ENCODE data around the gene AP2M1. TPM values are rescaled to one million over a fixed set of nuclear protein-coding genes. Genes with fewer than 3 reads are reported as not detected.

Gene AP2M1
- total and polyA plus RNA-seq, 10 of the 15 experiments (the other 5 are each of a cell fraction or from before 2014, with no cell fraction given): 65.6 to 356 (median 161) TPM

DNA sequence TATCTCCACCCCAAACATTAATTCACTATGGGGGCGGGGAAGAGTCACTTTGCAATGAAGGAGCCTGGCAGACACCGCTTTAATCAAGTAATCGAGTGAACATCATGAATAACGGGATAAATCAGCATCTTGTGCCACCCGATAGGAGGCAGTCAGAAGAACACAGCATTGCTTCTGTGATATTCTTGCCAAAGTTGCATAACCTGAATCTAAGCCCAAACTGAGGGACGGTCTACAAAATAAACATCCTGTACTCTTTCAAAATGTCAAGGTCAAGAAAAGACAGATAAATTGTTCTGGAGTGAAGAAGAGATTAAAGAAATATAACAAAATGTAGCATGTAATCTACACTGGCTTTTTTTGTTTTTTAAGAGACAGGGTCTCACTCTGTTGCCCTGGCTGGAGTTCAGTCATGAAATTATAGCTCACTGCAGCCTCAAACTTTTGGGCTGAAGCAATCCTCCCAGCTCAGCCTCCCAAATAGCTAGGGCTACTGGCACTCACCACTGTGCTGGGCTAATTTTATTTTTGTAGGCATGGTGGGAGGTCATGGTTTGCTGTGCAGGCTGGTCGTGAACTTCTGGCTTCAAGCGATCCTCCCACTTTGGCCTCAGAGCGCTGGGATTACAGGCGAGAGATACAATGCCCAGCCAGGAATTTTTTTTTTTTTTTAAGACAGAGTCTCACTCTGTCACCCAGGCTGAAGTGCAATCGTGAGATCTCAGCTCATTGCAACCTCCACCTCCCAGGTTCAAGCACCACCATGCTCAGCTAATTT, 34.7 kb downstream of the AP2M1 start (continued):
- TF ChIP-seq, protein P1, sequence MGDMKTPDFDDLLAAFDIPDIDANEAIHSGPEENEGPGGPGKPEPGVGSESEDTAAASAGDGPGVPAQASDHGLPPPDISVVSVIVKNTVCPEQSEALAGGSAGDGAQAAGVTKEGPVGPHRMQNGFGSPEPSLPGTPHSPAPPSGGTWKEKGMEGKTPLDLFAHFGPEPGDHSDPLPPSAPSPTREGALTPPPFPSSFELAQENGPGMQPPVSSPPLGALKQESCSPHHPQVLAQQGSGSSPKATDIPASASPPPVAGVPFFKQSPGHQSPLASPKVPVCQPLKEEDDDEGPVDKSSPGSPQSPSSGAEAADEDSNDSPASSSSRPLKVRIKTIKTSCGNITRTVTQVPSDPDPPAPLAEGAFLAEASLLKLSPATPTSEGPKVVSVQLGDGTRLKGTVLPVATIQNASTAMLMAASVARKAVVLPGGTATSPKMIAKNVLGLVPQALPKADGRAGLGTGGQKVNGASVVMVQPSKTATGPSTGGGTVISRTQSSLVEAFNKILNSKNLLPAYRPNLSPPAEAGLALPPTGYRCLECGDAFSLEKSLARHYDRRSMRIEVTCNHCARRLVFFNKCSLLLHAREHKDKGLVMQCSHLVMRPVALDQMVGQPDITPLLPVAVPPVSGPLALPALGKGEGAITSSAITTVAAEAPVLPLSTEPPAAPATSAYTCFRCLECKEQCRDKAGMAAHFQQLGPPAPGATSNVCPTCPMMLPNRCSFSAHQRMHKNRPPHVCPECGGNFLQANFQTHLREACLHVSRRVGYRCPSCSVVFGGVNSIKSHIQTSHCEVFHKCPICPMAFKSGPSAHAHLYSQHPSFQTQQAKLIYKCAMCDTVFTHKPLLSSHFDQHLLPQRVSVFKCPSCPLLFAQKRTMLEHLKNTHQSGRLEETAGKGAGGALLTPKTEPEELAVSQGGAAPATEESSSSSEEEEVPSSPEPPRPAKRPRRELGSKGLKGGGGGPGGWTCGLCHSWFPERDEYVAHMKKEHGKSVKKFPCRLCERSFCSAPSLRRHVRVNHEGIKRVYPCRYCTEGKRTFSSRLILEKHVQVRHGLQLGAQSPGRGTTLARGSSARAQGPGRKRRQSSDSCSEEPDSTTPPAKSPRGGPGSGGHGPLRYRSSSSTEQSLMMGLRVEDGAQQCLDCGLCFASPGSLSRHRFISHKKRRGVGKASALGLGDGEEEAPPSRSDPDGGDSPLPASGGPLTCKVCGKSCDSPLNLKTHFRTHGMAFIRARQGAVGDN (IDR thresholded peaks at IDR 0.05): no peak
- TF ChIP-seq CREB1 (IDR thresholded peaks at IDR 0.05; ENCODE audit: low read depth) (no peak), MEF2A (IDR thresholded peaks at IDR 0.05; ENCODE audit: insufficient read depth, low read depth, low read length) (no peak), SRF (IDR thresholded peaks at IDR 0.05; ENCODE audit: low read depth in 2 of 2, low read length in 2 of 2) (no peak), SREBF1 (IDR thresholded peaks at IDR 0.05; ENCODE audit: low read length) (no peak), ZNF207 (IDR thresholded peaks at IDR 0.05; ENCODE audit: borderline replicate concordance) (no peak)
- TF ChIP-seq, protein P2, sequence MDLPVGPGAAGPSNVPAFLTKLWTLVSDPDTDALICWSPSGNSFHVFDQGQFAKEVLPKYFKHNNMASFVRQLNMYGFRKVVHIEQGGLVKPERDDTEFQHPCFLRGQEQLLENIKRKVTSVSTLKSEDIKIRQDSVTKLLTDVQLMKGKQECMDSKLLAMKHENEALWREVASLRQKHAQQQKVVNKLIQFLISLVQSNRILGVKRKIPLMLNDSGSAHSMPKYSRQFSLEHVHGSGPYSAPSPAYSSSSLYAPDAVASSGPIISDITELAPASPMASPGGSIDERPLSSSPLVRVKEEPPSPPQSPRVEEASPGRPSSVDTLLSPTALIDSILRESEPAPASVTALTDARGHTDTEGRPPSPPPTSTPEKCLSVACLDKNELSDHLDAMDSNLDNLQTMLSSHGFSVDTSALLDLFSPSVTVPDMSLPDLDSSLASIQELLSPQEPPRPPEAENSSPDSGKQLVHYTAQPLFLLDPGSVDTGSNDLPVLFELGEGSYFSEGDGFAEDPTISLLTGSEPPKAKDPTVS (IDR thresholded peaks at IDR 0.05; ENCODE audit: low read depth, low read length): no peak
- TF ChIP-seq, protein P3, sequence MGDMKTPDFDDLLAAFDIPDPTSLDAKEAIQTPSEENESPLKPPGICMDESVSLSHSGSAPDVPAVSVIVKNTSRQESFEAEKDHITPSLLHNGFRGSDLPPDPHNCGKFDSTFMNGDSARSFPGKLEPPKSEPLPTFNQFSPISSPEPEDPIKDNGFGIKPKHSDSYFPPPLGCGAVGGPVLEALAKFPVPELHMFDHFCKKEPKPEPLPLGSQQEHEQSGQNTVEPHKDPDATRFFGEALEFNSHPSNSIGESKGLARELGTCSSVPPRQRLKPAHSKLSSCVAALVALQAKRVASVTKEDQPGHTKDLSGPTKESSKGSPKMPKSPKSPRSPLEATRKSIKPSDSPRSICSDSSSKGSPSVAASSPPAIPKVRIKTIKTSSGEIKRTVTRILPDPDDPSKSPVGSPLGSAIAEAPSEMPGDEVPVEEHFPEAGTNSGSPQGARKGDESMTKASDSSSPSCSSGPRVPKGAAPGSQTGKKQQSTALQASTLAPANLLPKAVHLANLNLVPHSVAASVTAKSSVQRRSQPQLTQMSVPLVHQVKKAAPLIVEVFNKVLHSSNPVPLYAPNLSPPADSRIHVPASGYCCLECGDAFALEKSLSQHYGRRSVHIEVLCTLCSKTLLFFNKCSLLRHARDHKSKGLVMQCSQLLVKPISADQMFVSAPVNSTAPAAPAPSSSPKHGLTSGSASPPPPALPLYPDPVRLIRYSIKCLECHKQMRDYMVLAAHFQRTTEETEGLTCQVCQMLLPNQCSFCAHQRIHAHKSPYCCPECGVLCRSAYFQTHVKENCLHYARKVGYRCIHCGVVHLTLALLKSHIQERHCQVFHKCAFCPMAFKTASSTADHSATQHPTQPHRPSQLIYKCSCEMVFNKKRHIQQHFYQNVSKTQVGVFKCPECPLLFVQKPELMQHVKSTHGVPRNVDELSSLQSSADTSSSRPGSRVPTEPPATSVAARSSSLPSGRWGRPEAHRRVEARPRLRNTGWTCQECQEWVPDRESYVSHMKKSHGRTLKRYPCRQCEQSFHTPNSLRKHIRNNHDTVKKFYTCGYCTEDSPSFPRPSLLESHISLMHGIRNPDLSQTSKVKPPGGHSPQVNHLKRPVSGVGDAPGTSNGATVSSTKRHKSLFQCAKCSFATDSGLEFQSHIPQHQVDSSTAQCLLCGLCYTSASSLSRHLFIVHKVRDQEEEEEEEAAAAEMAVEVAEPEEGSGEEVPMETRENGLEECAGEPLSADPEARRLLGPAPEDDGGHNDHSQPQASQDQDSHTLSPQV (IDR thresholded peaks at IDR 0.05): no peak
- TF ChIP-seq, protein P4, sequence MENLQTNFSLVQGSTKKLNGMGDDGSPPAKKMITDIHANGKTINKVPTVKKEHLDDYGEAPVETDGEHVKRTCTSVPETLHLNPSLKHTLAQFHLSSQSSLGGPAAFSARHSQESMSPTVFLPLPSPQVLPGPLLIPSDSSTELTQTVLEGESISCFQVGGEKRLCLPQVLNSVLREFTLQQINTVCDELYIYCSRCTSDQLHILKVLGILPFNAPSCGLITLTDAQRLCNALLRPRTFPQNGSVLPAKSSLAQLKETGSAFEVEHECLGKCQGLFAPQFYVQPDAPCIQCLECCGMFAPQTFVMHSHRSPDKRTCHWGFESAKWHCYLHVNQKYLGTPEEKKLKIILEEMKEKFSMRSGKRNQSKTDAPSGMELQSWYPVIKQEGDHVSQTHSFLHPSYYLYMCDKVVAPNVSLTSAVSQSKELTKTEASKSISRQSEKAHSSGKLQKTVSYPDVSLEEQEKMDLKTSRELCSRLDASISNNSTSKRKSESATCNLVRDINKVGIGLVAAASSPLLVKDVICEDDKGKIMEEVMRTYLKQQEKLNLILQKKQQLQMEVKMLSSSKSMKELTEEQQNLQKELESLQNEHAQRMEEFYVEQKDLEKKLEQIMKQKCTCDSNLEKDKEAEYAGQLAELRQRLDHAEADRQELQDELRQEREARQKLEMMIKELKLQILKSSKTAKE (IDR thresholded peaks at IDR 0.05; ENCODE audit: low read depth, poor library complexity, severe bottlenecking): no peak

Data from GM12878 (cell line).